Activated T-cell treated with anti-CD3 and anti-CD28 coated beads, Interleukin-2, amount 50 U/mL, for 4 hours (primary cell): ENCODE data around the gene CIROP. TPM values are rescaled to one million over a fixed set of nuclear protein-coding genes. Genes with fewer than 3 reads are reported as not detected.

ENCODE experiments used
- ATAC-seq, 2 donors: fragments of 200-7000 bp; cut with Tn5 transposase; one replicate each; pipeline ENCODE4 v1.10.0; 2021
- DNase-seq: peaks from one replicate; pipeline ENCODE4 v3.0.0-alpha.2; 2020
- H3K27me3 Mint-ChIP-seq: one replicate; pipeline ENCODE4 v1.8.0; 2021; ENCODE audit warnings: low read depth, mixed read lengths
- H3K36me3 Mint-ChIP-seq: one replicate; pipeline ENCODE4 v1.8.0; 2022; ENCODE audit warnings: mixed read lengths; ENCODE audit not compliant: insufficient read depth
- H3K4me1 Mint-ChIP-seq: one replicate; pipeline ENCODE4 v1.8.0; 2021; ENCODE audit warnings: low read depth, mixed read lengths
- H3K4me3 Mint-ChIP-seq: one replicate; pipeline ENCODE4 v1.8.0; 2021; ENCODE audit warnings: mild to moderate bottlenecking, moderate library complexity, mixed read lengths
- H3K9me3 Mint-ChIP-seq: one replicate; pipeline ENCODE4 v1.8.0; 2021; ENCODE audit warnings: mixed read lengths
- total RNA-seq, 3 donors: library from RNA; stranded (reverse); gene quantifications; one replicate each; pipeline ENCODE4 v1.2.1, GENCODE V29; 2021

Gene CIROP
- total RNA-seq, 3 donors from 2014 or later: not detected

DNA sequence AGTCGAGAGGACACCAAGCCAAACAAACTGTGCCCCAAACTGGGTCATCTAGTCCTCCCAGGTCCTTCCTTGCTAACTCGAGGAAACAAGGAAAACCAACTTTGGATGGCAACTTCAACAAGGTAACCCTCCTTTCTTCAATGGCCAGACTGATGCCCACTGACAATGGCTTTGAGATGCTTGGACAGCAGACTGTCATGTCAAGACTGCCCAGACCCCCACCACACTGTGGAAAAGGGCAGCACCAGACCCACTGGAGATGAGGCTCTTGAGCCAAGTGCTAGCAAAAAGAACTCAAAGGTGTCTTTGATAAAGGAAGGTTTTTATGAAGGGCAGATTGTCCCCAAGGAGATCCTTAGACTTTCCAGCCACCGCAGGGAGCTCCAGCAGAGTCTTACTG lies 38.4 kb downstream of the CIROP start:
- no peaks in the 10 kb centered on the region for H3K9me3 Mint-ChIP-seq
- peaks cover 39% of the 10 kb centered on the region for H3K36me3 Mint-ChIP-seq
- DNase-seq (no peak), ATAC-seq (no peak)
- H3K4me1 Mint-ChIP-seq: peaks cover 23% of the 10 kb centered on the region
- H3K27me3 Mint-ChIP-seq: no peaks in the 10 kb centered on the region
- H3K4me3 Mint-ChIP-seq: no peak overlapping the region

DNA sequence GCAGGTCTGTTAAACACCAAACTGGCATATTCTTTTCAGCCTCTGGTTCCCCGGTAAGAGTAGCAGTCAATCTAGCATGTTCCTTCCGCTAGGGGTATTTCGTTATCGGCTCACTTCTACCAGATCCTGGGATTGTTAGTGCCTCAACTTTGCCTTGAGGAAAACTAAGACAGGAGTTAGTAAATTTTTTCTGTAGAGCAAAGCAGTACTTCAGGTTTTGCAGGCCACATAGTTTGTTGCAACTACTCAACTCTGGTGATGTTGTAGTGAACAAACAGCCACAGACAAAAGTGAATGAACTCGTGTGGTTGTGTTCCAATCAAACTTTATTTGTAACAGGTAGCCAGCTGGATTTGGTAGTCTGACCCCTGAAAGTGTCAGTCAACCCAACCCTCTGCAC lies 41.2 kb downstream of the CIROP start:
- H3K4me1 Mint-ChIP-seq: peaks cover 8% of the 10 kb centered on the region
- ATAC-seq (no peak), DNase-seq (no peak)
- H3K27me3 Mint-ChIP-seq: no peaks in the 10 kb centered on the region
- H3K36me3 Mint-ChIP-seq: peaks cover 44% of the 10 kb centered on the region
- no peak overlapping the region for H3K4me3 Mint-ChIP-seq
- H3K9me3 Mint-ChIP-seq: no peaks in the 10 kb centered on the region

DNA sequence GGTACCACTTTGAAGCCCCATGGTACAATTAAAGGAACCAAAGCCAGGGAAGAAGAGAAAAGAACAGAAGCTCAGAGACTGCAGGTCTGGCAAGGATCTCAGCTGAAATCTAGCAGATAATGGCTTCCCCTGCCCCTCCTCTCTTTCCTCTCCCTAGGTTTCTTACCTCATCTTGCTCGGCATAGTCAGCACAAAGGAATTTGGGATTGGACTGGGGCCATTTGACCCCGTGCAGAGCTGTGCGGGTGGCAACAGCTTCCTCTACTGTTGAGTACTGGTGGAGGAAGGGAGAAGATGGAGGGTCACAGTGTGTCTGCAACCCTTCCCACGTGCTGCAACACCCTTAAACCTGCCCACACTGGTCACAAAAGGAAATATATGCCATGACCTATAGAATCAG lies 42.8 kb downstream of the CIROP start:
- ATAC-seq (no peak), DNase-seq (no peak)
- Mint-ChIP-seq H3K4me1 (peaks cover 11% of the 10 kb centered on the region), H3K9me3 (no peaks in the 10 kb centered on the region), H3K36me3 (peaks cover 44% of the 10 kb centered on the region), H3K27me3 (no peaks in the 10 kb centered on the region), H3K4me3 (no peak overlapping the region)

DNA sequence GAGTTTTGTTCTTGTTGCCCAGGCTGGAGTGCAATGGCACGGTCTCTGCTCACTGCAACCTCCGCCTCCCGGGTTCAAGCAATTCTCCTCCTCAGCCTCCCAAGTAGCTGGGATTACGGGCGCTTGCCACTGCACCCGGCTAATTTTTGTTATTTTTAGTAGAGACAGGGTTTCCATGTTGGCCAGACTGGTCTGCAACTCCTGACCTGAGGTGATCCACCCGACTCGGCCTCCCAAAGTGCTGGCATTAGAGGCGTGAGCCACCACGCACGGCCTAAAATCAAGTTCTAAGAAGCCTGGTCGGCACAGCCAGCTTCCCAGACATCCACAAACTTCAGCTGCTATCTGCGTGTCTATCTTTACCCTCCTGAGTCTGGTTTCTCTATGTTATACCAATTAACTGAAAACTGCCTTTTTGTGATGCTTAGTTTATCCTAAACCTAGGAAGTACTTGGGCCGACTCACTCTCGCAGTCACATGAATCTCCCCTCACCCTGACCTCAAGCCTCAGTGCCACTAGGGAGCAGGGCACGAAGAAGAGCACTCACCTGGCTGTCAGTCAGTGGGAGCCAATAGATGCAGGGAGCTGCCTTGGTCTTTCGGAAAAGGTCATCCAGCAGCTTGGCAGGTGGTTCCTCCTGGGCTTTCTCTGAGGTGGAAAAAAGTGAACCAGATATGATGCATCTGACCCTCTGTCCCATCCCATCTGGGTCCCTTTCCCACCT lies 44.1 kb downstream of the CIROP start:
- Mint-ChIP-seq H3K27me3 (peaks cover 2% of the 10 kb centered on the region), H3K9me3 (no peaks in the 10 kb centered on the region), H3K4me3 (no peak overlapping the region), H3K36me3 (peaks cover 36% of the 10 kb centered on the region), H3K4me1 (peaks cover 19% of the 10 kb centered on the region)
- no peak for DNase-seq
- no peak for ATAC-seq

DNA sequence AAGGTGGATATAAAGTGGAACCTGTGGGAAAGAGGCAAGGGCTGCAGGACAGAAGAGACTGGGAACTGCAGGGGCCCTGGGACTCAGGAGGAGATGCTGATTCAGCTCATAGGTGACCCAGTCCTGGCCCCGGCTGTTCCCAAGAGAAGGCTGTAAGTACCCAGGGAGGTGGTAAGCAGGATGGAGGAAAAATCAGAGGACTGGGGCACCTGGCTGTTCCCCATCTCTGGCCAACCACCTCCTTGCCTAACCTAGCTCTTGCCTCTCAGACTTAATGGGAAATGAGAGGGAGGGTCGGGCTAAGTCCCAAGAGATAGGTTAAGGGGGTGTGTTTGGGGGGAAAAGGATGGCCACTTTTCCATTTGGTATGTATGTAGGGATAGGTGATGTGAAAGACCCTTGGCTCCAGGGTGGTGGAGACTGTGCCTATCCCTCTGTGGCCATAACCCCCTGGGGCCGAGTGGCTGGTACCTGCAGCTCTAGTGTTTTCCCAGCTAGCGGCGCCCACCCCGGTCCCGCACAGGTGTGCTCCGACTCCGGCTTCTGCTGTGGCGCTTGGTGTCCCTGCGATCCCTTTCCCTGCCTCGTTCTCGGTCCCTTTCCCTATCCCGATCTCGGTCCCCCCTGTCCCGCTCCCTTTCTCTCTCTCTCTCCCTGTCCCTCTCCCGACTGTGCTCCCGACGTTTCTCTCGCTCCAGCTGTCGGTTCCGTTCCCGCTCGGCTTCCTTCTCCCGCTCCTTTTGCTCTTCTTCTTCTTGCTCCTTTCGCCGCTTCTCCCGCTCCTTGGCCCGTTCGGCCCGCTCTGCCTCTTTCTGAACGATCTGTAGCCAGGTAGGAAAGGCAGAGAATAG lies 45.9 kb downstream of the CIROP start:
- H3K36me3 Mint-ChIP-seq: peaks cover 29% of the 10 kb centered on the region
- H3K9me3 Mint-ChIP-seq: no peaks in the 10 kb centered on the region
- DNase-seq: no peak
- peaks cover 2% of the 10 kb centered on the region for H3K27me3 Mint-ChIP-seq
- peaks cover 17% of the 10 kb centered on the region for H3K4me1 Mint-ChIP-seq
- no peak for ATAC-seq
- H3K4me3 Mint-ChIP-seq: no peak overlapping the region

DNA sequence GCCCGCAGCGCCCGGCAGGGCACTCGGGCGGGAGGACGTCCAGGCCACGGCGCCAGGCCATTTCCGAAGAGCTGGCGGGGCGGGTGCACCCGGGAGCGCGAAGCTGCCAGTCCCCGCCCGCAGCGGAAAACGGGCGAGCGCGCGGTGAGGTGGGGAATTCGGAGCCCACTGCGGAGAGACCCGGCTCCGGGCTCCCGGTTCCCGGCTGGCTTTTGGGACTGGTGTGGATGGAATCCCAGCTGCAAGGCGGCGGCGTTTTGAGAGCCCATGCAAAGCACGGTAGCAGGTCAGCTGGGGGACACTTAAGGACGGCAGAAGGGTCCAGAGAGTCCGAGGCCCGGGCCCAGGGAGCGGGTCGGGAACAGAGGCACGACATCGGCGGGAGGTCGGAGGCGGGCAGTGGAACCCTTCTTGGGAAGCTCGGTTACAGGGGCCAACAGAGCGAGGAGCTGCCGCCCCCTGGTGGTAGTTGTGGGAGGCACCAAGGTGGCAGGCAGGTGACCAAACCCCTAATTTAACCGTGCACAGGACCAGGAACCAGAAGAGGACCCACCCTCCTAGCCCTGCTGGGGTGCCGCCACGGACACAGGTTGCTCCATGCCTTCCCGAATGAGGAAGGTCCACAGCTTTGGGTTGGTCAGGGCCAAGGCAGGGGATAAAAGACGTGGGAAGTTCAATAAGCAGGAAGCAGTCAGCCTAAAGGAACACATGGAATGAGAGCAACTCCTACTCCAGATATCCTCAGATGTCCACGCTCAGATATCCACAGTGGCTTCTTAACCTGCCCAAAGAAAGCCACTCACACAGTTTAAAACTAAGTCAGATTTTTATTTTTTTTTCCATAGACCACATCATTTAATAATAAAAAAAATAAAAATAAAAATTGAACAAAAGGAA lies 46.8 kb downstream of the CIROP start:
- Mint-ChIP-seq H3K36me3 (peaks cover 23% of the 10 kb centered on the region), H3K4me1 (peaks cover 17% of the 10 kb centered on the region), H3K9me3 (no peaks in the 10 kb centered on the region), H3K27me3 (peaks cover 2% of the 10 kb centered on the region), H3K4me3 (peak overlapping the region; percentile 84)
- DNase-seq (peak; percentile 88), ATAC-seq (peak; percentile 78)

DNA sequence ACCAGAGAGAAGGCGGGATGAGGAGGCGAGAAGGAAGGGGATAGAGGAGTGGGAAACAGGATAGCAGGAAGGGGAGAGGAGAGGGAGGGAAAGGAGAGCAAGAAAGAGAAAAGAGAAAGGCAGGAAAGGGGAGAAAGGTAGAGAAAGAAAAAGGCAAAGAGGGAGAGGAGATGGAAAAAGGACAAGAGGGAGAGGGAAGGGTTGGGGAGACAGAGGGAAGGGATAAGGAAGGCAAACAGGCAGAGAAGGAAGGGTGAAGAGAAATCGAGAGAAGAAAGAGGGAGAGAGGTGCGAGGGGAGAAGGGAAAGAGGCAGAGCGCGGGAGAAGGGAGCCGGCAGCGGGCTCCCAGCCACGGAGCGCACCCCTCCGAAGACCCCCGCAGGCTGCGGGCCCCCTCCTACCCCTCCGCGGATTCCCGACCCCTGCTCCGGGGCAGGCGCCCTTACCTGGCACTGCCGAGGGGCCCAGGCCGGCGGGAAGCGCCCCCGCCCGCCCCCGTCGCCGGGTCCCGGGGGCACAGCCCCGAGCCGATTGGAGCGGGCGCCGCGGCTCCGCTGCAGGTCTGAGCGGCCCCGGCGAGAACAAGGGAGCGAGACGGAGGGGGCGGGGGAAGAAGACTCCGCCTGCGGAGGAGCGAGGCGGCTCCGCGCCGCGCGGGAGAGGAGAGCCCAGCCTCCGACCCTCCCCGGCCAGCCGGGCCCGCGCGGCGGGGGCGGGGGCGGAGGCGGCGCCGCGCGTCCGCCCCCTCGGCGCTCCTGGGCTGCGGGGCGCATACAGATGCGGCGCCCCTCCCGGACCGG lies 47.6 kb downstream of the CIROP start, which contains the start of gene CDH24:
TSS of gene CDH24 (minus strand) at position 565 of the 801 bp plus-strand sequence. CDS start 1,787 bp downstream, outside the sequence.
- Mint-ChIP-seq H3K4me3 (peak within 1 kb of the TSS; percentile 84), H3K4me1 (peaks cover 17% of the 10 kb centered on the region), H3K27me3 (peaks cover 2% of the 10 kb centered on the region), H3K36me3 (peaks cover 15% of the 10 kb centered on the region), H3K9me3 (no peaks in the 10 kb centered on the region)
- peak; percentile 62 for DNase-seq
- ATAC-seq: peak; percentile 77 to 82

DNA sequence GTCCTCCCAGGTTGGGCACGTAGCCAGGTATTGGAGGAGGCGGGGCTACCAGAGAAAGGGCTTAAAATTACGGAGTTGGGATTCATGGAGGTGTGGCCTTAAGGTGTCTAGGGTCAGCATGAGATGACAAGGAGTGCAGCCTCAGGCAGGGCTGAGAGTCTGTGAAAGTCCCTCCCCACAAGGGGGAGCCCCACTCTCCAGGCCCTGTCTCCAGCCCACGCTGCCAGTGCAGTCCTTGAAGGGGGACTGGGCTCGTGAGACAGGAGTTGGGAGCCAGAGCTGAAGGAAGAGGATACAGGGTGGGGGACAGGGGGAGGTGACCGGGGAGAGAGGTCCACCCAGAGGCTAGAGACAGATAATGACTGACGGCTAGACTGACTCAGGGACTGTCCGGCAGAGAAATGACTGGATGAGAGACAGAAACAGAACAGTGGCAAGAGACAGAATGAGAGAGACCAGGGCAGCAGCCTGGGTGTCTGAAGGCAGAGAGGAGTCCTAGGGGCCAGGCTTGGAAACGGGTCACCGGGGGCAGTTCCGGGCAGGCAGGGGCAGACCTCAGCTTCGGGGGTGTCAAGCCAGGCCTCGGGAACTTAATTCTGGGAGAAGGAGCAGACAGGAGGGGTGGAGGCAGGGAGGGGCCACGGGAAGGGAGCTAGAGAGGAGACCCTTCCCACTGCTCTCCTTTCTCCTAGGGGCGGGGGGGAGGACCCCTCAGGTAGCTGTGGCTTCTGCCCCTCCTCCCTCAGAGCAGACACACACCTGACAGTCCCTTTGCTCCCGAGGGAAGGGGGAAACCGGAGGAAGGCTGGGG lies 48.4 kb downstream of the CIROP start:
- Mint-ChIP-seq H3K4me3 (peak overlapping the region; percentile 83), H3K9me3 (no peaks in the 10 kb centered on the region), H3K27me3 (peaks cover 2% of the 10 kb centered on the region), H3K36me3 (peaks cover 14% of the 10 kb centered on the region), H3K4me1 (peaks cover 17% of the 10 kb centered on the region)
- ATAC-seq: peak; percentile 51 to 59
- DNase-seq: peak; percentile 66

DNA sequence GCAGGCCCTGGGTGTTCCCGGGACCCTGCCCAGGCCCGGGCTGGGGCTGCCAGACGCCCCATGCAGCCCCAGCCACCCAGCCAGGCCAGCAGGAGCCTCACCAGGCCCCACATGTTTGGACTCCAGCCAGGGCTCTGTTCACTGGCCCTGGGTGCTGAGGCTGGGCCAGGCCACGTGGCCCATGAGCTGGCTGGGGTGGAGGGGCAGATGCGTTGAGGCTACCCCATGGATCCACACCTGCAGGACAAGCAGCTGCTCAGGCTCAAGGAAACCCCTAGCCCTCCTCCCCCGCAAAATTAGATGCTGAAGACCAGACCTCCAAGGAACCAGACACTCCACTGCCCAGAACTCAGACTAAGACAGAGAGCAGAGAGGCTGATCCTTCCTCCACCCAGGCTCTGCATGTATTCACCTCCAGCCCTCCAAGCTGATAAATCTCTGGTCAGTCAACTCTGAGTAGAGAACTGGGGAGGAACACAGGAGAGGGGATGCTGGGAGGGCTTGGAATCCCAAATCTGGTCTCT lies 49.1 kb downstream of the CIROP start:
- peak overlapping the region; percentile 83 for H3K4me3 Mint-ChIP-seq
- no peak for DNase-seq

DNA sequence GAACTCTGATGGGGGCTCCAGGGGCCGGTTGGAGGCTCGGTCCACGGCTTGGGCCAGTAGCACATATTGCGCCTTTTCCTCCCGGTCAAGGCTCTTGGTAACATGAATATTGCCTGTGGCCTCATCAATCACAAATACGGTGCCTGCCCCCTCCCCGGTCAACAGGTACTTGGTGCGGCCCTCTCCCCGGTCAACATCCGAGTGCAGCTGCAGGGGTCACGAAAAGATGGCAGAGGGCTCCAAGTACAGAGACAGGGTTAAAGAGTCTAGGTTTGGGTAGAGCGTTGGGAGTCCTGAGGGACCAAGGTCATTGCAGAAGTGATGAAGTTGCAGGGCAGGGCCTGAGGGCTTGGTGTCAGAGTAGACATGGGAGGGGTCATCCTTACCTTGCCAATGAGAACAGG lies 49.6 kb downstream of the CIROP start:
- H3K4me3 Mint-ChIP-seq: no peak overlapping the region
- peaks cover 9% of the 10 kb centered on the region for H3K36me3 Mint-ChIP-seq
- no peaks in the 10 kb centered on the region for H3K9me3 Mint-ChIP-seq
- DNase-seq: no peak
- H3K27me3 Mint-ChIP-seq: peaks cover 2% of the 10 kb centered on the region
- no peak for ATAC-seq
- H3K4me1 Mint-ChIP-seq: peaks cover 17% of the 10 kb centered on the region

More for the DNA sequence above, 49.1 kb downstream of the CIROP start:
- no peak for ATAC-seq
- peaks cover 17% of the 10 kb centered on the region for H3K4me1 Mint-ChIP-seq
- H3K27me3 Mint-ChIP-seq: peaks cover 2% of the 10 kb centered on the region
- H3K9me3 Mint-ChIP-seq: no peaks in the 10 kb centered on the region
- peaks cover 9% of the 10 kb centered on the region for H3K36me3 Mint-ChIP-seq

DNA sequence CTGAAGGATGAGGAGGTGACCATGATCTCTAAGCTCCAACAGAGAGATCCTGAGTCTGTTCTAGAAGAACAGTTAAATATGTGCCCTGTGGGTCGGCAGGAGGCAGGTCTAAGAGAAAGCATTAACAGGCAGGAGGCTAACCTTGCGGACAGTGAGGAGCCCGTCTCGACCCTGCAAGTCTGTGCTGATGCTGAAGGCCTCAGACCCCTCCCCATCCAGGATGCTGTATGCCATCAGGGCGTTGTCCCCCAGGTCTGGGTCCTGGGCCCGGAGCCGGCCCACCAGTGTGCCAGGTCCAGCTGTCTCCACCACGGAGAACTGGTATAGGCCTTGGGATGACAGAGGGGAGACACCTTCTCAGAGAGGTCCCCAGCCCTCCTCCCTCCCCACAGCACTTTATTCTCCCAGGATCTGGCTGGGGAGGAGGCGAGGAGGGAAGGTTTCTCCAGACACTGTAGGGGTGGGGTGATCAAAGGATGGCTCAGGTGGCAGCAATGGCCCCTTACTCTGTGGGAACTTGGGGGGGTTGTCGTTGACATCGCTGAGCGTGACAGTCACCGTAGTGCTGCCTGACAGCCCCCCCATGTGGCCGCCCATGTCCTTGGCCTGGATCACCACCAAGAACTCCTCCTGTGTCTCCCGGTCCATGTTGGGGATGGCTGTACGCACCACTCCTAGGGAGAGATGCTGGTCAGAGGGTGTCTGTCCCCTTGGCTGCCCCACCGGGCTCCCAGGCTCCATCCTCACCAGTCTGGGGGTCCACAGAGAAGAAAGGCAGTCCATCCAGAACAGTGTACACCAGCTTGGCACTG lies 50.6 kb downstream of the CIROP start:
- ATAC-seq (no peak), DNase-seq (no peak)
- no peak overlapping the region for H3K4me3 Mint-ChIP-seq
- H3K4me1 Mint-ChIP-seq: peaks cover 17% of the 10 kb centered on the region
- no peaks in the 10 kb centered on the region for H3K9me3 Mint-ChIP-seq
- H3K36me3 Mint-ChIP-seq: peaks cover 5% of the 10 kb centered on the region
- peaks cover 2% of the 10 kb centered on the region for H3K27me3 Mint-ChIP-seq

DNA sequence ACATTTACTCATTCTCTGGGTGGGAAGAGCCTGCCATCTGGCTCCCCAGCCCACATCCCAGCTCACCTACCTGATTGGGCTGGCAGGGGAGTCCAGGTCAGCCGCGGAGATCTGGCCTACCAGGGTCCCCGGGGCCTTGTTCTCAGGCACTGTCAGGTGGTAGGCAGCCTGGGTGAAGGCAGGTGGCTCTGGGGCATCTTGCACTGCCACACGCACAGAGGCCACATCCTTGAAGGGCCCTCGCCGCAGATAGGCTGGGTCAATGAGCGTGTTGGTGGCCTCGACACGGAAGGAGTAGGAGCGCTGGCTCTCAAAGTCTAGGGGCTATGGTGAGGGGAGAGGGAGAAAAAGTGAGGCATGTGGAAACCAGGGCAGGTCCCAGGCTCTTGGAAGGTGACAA lies 51.4 kb downstream of the CIROP start:
- no peaks in the 10 kb centered on the region for H3K9me3 Mint-ChIP-seq
- ATAC-seq (no peak), DNase-seq (no peak)
- no peak overlapping the region for H3K4me3 Mint-ChIP-seq
- H3K4me1 Mint-ChIP-seq: peaks cover 17% of the 10 kb centered on the region
- H3K36me3 Mint-ChIP-seq: peaks cover 3% of the 10 kb centered on the region
- peaks cover 2% of the 10 kb centered on the region for H3K27me3 Mint-ChIP-seq
